GM23338 (cell line): Measurements from ENCODE around the gene TUBB. TPM values are rescaled to one million over a fixed set of nuclear protein-coding genes. Genes with fewer than 3 reads are reported as not detected.
A peak's percentile ranks its signal among the peaks of the same experiment; 100 is the strongest.

ENCODE experiments used
- ATAC-seq: fragments of 200-7000 bp; cut with Tn5 transposase; 3 replicates; pipeline ENCODE4 v1.9.1; 2020
- DNase-seq: peaks from one replicate; pipeline ENCODE4 v3.0.0-alpha.2; 2015; ENCODE audit warnings: low spot score
- H2AFZ ChIP-seq: fragments of 200-600 bp; sonication (generic); 2 replicates; pipeline ENCODE4 v1.8.0; 2016; ENCODE audit warnings: antibody characterized with exemption, mild to moderate bottlenecking, moderate library complexity
- H3F3A ChIP-seq: fragments of 200-600 bp; sonication (generic); replicated peaks from 2 replicates; pipeline ENCODE4 v1.8.0; 2017; ENCODE audit warnings: antibody characterized with exemption, mixed run types, low read depth
- H3K27ac ChIP-seq: fragments of 200-600 bp; sonication (generic); 2 replicates; pipeline ENCODE4 v1.6.1; 2016; ENCODE audit warnings: low read depth
- H3K27me3 ChIP-seq: fragments of 200-600 bp; sonication (generic); 2 replicates; pipeline ENCODE4 v1.8.0; 2016; ENCODE audit warnings: mild to moderate bottlenecking, mixed run types, moderate library complexity; ENCODE audit not compliant: insufficient read depth
- H3K36me3 ChIP-seq: fragments of 200-600 bp; sonication (generic); 2 replicates; pipeline ENCODE4 v1.8.0; 2016; ENCODE audit warnings: mild to moderate bottlenecking; ENCODE audit not compliant: insufficient read depth
- H3K4me1 ChIP-seq: fragments of 200-600 bp; sonication (generic); 2 replicates; pipeline ENCODE4 v1.8.0; 2016; ENCODE audit warnings: mild to moderate bottlenecking, moderate library complexity; ENCODE audit not compliant: insufficient read depth
- H3K4me2 ChIP-seq: fragments of 200-600 bp; sonication (generic); 2 replicates; pipeline ENCODE4 v1.7.1; 2017; ENCODE audit warnings: mixed run types
- H3K4me3 ChIP-seq: fragments of 200-600 bp; sonication (generic); 2 replicates; pipeline ENCODE4 v1.6.1; 2016; ENCODE audit warnings: mixed run types
- H3K79me2 ChIP-seq: fragments of 200-600 bp; sonication (generic); replicated peaks from 2 replicates; pipeline ENCODE4 v1.8.0; 2017; ENCODE audit warnings: mild to moderate bottlenecking; ENCODE audit not compliant: insufficient read depth
- H3K9me2 ChIP-seq: fragments of 200-600 bp; sonication (generic); 2 replicates; pipeline ENCODE4 v1.8.0; 2017; ENCODE audit not compliant: insufficient read depth
- H4K20me1 ChIP-seq: fragments of 200-600 bp; sonication (generic); replicated peaks from 2 replicates; pipeline ENCODE4 v1.8.0; 2017; ENCODE audit warnings: mild to moderate bottlenecking; ENCODE audit not compliant: insufficient read depth
- H3K27ac Mint-ChIP-seq: 2 replicates; pipeline ENCODE4 v1.8.0; 2020; ENCODE audit warnings: inconsistent platforms, mild to moderate bottlenecking, moderate library complexity, mixed read lengths
- H3K27me3 Mint-ChIP-seq: 3 replicates; pipeline ENCODE4 v1.8.0; 2022; ENCODE audit warnings: low read depth, mild to moderate bottlenecking, moderate library complexity, mixed read lengths, inconsistent platforms; ENCODE audit not compliant: insufficient read depth, poor library complexity
- H3K36me3 Mint-ChIP-seq: 3 replicates; pipeline ENCODE4 v1.8.0; 2021; ENCODE audit warnings: low read depth, mild to moderate bottlenecking, inconsistent platforms, moderate library complexity, mixed read lengths
- H3K4me1 Mint-ChIP-seq: 3 replicates; pipeline ENCODE4 v1.8.0; 2020; ENCODE audit warnings: mild to moderate bottlenecking, inconsistent platforms, mixed read lengths
- H3K4me3 Mint-ChIP-seq: 3 replicates; pipeline ENCODE4 v1.8.0; 2021; ENCODE audit warnings: moderate library complexity, mild to moderate bottlenecking, inconsistent platforms, mixed read lengths
- H3K9me3 Mint-ChIP-seq: 3 replicates; pipeline ENCODE4 v1.8.0; 2020; ENCODE audit warnings: moderate library complexity, mild to moderate bottlenecking, inconsistent platforms, mixed read lengths
- EZH2 ChIP-seq: fragments of 200-600 bp; sonication (generic); IDR thresholded peaks from one replicate; pipeline ENCODE4 v1.8.0; 2017; ENCODE audit warnings: antibody characterized with exemption, mild to moderate bottlenecking, low read depth; ENCODE audit not compliant: unreplicated experiment
- JUNB ChIP-seq: IDR thresholded peaks from one replicate; pipeline ENCODE4 v1.6.1; 2016; ENCODE audit warnings: antibody characterized with exemption; ENCODE audit not compliant: unreplicated experiment
- NANOG ChIP-seq: IDR thresholded peaks from 2 replicates; pipeline ENCODE4 v1.6.1; 2016; ENCODE audit warnings: antibody characterized with exemption, borderline replicate concordance
- REST ChIP-seq: IDR thresholded peaks from one replicate; pipeline ENCODE4 v1.6.1; 2018; ENCODE audit warnings: antibody characterized with exemption; ENCODE audit not compliant: unreplicated experiment
- STAT1 ChIP-seq: IDR thresholded peaks from one replicate; pipeline ENCODE4 v1.6.1; 2016; ENCODE audit warnings: antibody characterized with exemption; ENCODE audit not compliant: unreplicated experiment
- ZNF114 ChIP-seq: fragments of 250-450 bp; sonication (Bioruptor Pico); IDR thresholded peaks from 2 replicates; pipeline ENCODE4 v1.5.0; 2020; ENCODE audit warnings: mild to moderate bottlenecking, moderate library complexity
- ZNF331 ChIP-seq: fragments of 250-450 bp; sonication (Bioruptor Pico); IDR thresholded peaks from 2 replicates; pipeline ENCODE4 v1.5.0; 2020; ENCODE audit warnings: low read depth, mild to moderate bottlenecking, moderate library complexity
- polyA plus RNA-seq: library from polyadenylated mRNA; unstranded; fragments of >200 nt; fragmentation: Nextera tagmentation; extraction: Ambion mirVana; gene quantifications from 2 replicates; pipeline ENCODE4 v1.2.1, GENCODE V29; 2016
- total RNA-seq: library from RNA; depleted of rRNA; stranded (reverse); fragments of >200 nt; shearing (Covaris generic); gene quantifications from 2 replicates; pipeline ENCODE4 v1.2.3, GENCODE V29; 2014
- TF ChIP-seq, protein P1 (sequence below): IDR thresholded peaks from 2 replicates; pipeline ENCODE4 v1.6.1; 2016; ENCODE audit warnings: antibody characterized with exemption
- TF ChIP-seq, protein P2 (sequence below): fragments of 250-450 bp; sonication (Bioruptor Pico); IDR thresholded peaks from 2 replicates; pipeline ENCODE4 v1.5.0; 2020; ENCODE audit warnings: mild to moderate bottlenecking, moderate library complexity

The TUBB gene
- total and polyA plus RNA-seq, 2 experiments from 2014 or later: 1,041 to 1,704 TPM

DNA sequence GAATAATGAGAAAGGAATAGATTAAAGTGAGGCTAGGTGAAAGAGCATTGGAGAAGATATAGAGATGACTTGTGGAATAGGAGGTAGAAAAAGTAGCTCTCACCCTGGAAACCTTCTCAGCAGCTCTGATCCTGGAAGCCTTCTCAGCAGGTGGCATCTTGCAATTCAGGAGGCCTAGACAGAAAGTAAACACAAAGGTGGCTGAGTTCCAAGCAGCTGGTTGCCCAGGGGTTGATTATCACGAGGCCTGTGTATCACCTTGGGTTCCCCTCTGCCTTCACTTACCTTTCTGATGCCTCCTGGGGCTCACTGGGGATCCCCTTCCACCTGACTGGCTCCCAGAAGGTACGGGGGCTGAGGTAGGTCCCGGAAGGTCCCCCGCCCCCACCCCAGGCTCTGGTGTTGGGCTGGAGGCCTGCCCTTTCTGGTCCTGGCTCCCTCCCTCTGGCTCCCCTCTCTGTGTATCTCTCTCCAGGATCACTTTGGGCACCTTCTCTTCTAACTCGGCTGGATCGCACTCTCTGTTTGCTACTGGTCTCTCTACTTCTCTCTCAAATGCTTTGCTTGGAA, 12.8 kb upstream of the TUBB start:
- TF ChIP-seq ZNF114 (CRISPR knock-in tag) (no peak), EZH2 (no peak), JUNB (no peak), ZNF331 (CRISPR knock-in tag) (no peak), NANOG (no peak), REST (no peak), STAT1 (no peak)
- TF ChIP-seq, protein P1, sequence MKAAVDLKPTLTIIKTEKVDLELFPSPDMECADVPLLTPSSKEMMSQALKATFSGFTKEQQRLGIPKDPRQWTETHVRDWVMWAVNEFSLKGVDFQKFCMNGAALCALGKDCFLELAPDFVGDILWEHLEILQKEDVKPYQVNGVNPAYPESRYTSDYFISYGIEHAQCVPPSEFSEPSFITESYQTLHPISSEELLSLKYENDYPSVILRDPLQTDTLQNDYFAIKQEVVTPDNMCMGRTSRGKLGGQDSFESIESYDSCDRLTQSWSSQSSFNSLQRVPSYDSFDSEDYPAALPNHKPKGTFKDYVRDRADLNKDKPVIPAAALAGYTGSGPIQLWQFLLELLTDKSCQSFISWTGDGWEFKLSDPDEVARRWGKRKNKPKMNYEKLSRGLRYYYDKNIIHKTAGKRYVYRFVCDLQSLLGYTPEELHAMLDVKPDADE: no peak
- TF ChIP-seq, protein P2, sequence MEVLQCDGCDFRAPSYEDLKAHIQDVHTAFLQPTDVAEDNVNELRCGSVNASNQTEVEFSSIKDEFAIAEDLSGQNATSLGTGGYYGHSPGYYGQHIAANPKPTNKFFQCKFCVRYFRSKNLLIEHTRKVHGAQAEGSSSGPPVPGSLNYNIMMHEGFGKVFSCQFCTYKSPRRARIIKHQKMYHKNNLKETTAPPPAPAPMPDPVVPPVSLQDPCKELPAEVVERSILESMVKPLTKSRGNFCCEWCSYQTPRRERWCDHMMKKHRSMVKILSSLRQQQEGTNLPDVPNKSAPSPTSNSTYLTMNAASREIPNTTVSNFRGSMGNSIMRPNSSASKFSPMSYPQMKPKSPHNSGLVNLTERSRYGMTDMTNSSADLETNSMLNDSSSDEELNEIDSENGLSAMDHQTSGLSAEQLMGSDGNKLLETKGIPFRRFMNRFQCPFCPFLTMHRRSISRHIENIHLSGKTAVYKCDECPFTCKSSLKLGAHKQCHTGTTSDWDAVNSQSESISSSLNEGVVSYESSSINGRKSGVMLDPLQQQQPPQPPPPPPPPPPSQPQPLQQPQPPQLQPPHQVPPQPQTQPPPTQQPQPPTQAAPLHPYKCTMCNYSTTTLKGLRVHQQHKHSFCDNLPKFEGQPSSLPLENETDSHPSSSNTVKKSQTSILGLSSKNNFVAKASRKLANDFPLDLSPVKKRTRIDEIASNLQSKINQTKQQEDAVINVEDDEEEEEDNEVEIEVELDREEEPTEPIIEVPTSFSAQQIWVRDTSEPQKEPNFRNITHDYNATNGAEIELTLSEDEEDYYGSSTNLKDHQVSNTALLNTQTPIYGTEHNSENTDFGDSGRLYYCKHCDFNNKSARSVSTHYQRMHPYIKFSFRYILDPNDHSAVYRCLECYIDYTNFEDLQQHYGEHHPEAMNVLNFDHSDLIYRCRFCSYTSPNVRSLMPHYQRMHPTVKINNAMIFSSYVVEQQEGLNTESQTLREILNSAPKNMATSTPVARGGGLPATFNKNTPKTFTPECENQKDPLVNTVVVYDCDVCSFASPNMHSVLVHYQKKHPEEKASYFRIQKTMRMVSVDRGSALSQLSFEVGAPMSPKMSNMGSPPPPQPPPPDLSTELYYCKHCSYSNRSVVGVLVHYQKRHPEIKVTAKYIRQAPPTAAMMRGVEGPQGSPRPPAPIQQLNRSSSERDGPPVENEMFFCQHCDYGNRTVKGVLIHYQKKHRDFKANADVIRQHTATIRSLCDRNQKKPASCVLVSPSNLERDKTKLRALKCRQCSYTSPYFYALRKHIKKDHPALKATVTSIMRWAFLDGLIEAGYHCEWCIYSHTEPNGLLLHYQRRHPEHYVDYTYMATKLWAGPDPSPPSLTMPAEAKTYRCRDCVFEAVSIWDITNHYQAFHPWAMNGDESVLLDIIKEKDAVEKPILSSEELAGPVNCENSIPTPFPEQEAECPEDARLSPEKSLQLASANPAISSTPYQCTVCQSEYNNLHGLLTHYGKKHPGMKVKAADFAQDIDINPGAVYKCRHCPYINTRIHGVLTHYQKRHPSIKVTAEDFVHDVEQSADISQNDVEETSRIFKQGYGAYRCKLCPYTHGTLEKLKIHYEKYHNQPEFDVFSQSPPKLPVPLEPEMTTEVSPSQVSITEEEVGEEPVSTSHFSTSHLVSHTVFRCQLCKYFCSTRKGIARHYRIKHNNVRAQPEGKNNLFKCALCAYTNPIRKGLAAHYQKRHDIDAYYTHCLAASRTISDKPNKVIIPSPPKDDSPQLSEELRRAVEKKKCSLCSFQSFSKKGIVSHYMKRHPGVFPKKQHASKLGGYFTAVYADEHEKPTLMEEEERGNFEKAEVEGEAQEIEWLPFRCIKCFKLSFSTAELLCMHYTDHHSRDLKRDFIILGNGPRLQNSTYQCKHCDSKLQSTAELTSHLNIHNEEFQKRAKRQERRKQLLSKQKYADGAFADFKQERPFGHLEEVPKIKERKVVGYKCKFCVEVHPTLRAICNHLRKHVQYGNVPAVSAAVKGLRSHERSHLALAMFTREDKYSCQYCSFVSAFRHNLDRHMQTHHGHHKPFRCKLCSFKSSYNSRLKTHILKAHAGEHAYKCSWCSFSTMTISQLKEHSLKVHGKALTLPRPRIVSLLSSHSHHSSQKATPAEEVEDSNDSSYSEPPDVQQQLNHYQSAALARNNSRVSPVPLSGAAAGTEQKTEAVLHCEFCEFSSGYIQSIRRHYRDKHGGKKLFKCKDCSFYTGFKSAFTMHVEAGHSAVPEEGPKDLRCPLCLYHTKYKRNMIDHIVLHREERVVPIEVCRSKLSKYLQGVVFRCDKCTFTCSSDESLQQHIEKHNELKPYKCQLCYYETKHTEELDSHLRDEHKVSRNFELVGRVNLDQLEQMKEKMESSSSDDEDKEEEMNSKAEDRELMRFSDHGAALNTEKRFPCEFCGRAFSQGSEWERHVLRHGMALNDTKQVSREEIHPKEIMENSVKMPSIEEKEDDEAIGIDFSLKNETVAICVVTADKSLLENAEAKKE (CRISPR knock-in tag): no peak
- Histone ChIP-seq H2AFZ (no peak overlapping the region), H3K4me3 (no peak overlapping the region), H3K27ac (no peak overlapping the region), H3K79me2 (no peaks in the 10 kb centered on the region), H3K4me2 (no peak overlapping the region), H3K9me2 (no peaks in the 10 kb centered on the region), H4K20me1 (peaks cover 12% of the 10 kb centered on the region), H3F3A (0 out of 2 replicates have a peak, but pooled peaks cover 3% of the 10 kb centered on the region), H3K27me3 (no peaks in the 10 kb centered on the region), H3K36me3 (peaks cover 22% of the 10 kb centered on the region), H3K4me1 (no peaks in the 10 kb centered on the region)
- no peaks in the 10 kb centered on the region; the same call in 1 of the 3 replicates for H3K9me3 Mint-ChIP-seq
- no peak overlapping the region; the same call in 2 of the 3 replicates for H3K4me3 Mint-ChIP-seq
- H3K36me3 Mint-ChIP-seq: peaks cover 83% of the 10 kb centered on the region
- H3K4me1 Mint-ChIP-seq: peaks cover 7% of the 10 kb centered on the region
- DNase-seq: no peak
- ATAC-seq: no peak
- H3K27ac Mint-ChIP-seq: peak overlapping the region; percentile 32; the same call in 1 of the 2 replicates
- H3K27me3 Mint-ChIP-seq: peaks cover 8% of the 10 kb centered on the region
